Metanephros (tissue), 2 donors: Measurements from ENCODE around the gene P4HTM. TPM values are rescaled to one million over a fixed set of nuclear protein-coding genes. Genes with fewer than 3 reads are reported as not detected.

ENCODE experiments used
- small RNA-seq: library from RNA; depleted of rRNA; stranded (forward); fragments of <200 nt; gene quantifications from one replicate; pipeline ENCODE3, GENCODE V24; 2014; ENCODE audit warnings: low replicate concordance
- total RNA-seq: library from RNA; depleted of rRNA; stranded (reverse); fragments of >200 nt; gene quantifications from one replicate; pipeline ENCODE4 v1.2.3, GENCODE V29; 2014

The P4HTM gene, protein sequence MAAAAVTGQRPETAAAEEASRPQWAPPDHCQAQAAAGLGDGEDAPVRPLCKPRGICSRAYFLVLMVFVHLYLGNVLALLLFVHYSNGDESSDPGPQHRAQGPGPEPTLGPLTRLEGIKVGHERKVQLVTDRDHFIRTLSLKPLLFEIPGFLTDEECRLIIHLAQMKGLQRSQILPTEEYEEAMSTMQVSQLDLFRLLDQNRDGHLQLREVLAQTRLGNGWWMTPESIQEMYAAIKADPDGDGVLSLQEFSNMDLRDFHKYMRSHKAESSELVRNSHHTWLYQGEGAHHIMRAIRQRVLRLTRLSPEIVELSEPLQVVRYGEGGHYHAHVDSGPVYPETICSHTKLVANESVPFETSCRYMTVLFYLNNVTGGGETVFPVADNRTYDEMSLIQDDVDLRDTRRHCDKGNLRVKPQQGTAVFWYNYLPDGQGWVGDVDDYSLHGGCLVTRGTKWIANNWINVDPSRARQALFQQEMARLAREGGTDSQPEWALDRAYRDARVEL
- 51.4 TPM for total RNA-seq

GRCh38 chr3:48989796-48990635 lies at the start of gene P4HTM:
P4HTM (plus strand) TSS chr3:48990241; CDS start chr3:48990257, 16 bp downstream.

DNA sequence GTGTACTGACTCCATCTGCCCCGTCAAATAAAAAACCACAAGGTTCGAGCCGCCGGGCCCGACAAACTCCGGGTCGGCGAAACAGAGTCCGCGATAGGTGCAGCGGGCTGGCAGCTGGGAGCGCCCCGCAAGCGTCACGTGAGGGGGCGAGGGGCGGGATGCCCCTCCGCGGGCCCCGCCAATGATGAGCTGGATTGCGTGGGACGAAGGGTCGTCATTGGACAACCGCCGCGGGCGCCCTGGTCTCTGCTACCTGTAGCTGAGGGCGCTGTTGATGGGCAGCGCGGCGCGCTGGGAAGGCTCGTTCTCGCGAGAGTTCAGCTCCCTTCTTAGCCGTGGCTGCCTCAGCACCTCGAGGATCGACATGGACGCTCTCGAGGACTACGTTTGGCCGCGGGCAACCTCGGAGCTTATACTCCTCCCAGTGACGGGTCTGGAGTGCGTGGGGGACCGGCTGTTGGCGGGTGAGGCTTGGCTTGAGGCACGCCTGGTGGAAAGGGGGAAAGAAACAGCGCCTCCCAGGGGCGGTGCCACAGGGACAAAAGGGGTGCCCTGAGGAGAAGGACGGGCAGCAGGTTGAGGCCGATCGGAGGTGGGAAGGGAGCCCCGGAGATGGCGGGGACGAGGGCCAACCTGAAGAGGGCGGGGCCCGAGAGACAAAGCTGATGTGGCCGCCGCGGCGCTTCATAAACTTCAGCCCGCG lies 17.2 kb downstream of the P4HTM start, which contains the start of gene WDR6:
WDR6 (plus strand) TSS at position 324 of the 703 bp plus-strand sequence; CDS start at position 365, 41 bp downstream.

DNA sequence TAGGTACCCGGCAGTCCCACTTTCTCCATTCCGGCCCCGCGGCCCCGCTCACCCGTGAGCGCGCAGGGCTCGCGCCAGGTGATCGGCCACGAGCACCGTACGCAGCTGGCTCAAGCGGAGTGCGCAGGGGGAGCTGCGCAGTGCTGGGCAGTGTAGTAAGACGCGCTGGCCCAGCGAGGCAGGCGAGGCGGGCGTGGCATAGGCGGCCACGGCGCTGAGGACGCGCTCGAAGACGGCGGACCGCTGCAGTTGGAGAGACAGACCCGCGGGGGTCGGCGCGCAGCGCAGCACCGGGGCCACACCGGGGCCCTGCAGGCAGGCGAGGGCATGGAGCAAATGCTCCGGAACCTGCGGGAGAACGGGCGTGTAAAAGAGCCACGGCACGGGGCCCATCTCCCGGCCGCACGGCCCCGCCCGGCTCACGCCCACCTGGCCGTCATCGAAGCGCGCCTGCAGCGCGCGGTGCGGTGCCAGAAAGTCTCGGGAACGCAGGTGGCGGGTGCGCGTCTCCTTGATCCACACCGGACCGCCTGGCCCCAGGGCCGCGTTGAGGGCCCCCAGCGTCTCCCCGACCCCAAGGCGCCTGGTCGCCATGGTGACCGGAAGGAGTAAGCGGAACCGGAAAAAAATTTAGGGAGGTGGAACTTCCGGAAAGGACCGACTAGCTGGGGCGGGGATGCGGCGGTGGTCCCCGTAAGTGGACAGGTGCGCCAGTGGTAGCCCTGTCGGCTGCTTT lies 28.1 kb downstream of the P4HTM start, which contains the start of gene DALRD3:
DALRD3 (minus strand) TSS at position 610 of the 736 bp plus-strand sequence; CDS start at position 594, 16 bp downstream.

DNA sequence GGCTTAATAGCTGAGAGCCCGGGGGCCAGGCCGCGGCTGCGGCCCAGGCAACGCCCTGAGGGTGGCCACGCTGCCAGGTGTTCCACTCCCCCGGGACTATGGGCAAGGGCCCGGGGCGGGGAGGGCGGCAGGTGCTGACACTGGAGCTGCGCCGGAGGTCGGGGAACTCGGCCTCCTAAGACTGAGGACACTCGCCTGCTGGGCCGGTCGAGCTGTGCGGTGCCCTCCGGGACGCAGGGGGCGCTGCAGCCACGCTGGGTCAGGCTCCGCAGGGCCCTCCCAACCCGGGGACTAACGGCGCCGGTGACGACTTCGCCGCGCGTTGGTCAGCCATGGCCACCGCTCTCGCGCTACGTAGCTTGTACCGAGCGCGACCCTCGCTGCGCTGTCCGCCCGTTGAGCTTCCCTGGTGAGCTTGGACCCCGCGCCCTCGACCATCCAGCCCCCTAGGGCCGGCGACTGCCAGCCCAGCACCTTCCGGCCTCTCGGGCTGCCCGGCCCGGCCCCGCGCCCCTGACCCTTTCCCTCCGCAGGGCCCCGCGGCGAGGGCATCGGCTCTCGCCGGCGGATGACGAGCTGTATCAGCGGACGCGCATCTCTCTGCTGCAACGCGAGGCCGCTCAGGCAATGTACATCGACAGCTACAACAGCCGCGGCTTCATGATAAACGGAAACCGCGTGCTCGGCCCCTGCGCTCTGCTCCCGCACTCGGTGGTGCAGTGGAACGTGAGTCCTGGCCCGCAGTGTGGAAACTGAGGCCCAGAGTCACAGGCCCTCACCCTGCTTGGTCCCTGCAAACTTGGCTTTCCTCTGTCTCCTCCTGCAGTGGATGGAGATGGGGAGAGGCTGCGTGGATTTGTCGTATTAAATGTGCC lies 32.0 kb downstream of the P4HTM start, which contains the start of gene NDUFAF3:
NDUFAF3 (plus strand) TSS at position 309 of the 875 bp plus-strand sequence; CDS start at position 333, 24 bp downstream.

GRCh38 chr3:49028673-49029562 lies 38.9 kb downstream of the P4HTM start, which contains the start of gene IMPDH2:
IMPDH2 (minus strand) TSS chr3:49029398; CDS start chr3:49029350, 48 bp downstream.

Small RNA genes lying within 50 kb of the gene (small RNA-seq; reads per million reads assigned to genes)
- 3,526 reads per million, percentile 100 among the genes with 10 or more reads in this experiment for gene MIR191
- 28.9 reads per million, percentile 96 among the genes with 10 or more reads in this experiment for gene MIR425

Other genes with a start within 250 kb of the P4HTM start
- 24.2 TPM for gene PRKAR2A, start 142.4 kb upstream of the P4HTM start, total RNA-seq
- 15.2 TPM for gene SLC25A20, start 91.4 kb upstream of the P4HTM start, total RNA-seq
- gene ARIH2, start 71.4 kb upstream of the P4HTM start, total RNA-seq: 86.1 TPM
- gene WDR6, start 17.1 kb downstream of the P4HTM start, total RNA-seq: 137 TPM
- gene DALRD3, start 28.3 kb downstream of the P4HTM start, total RNA-seq: 52.2 TPM
- 73.9 TPM for gene NDUFAF3, start 31.9 kb downstream of the P4HTM start, total RNA-seq
- gene IMPDH2, start 39.2 kb downstream of the P4HTM start, total RNA-seq: 214 TPM
- 75.6 TPM for gene QRICH1, start 103.8 kb downstream of the P4HTM start, total RNA-seq
- gene QARS1, start 114.5 kb downstream of the P4HTM start, total RNA-seq: 465 TPM
- 75.8 TPM for gene USP19, start 130.6 kb downstream of the P4HTM start, total RNA-seq
- 537 TPM for gene LAMB2, start 142.8 kb downstream of the P4HTM start, total RNA-seq
- 20.4 TPM for gene CCDC71, start 176.1 kb downstream of the P4HTM start, total RNA-seq
- 39.2 TPM for gene KLHDC8B, start 181.4 kb downstream of the P4HTM start, total RNA-seq